ENCODE results near the gene TMEM106C. TPM values are rescaled to one million over a fixed set of nuclear protein-coding genes. Genes with fewer than 3 reads are reported as not detected.

The TMEM106C gene
- total and polyA plus RNA-seq, 2 of the 4 experiments (the other 2 are of a cell fraction): 72.1 to 74.6 TPM

GRCh38 chr12:47989666-47990065, 26.3 kb downstream of the TMEM106C start:
- Histone ChIP-seq H3K9me1 (ENCODE audit: insufficient read depth, low read length) (no peaks in the 10 kb centered on the region; the same call in 1 of the 2 replicates), H2BK120ac (ENCODE audit: low read depth, low read length) (no peak overlapping the region), H3K23ac (ENCODE audit: low read depth, low read length) (no peak overlapping the region), H3K9ac (ENCODE audit: low read depth, low read length) (no peak overlapping the region), H3K9me3 (ENCODE audit: control insufficient read depth, insufficient read depth, low read length) (no peaks in the 10 kb centered on the region), H2BK5ac (ENCODE audit: low read depth, low read length, poor library complexity, severe bottlenecking) (no peak overlapping the region), H4K5ac (ENCODE audit: low read depth, low read length) (no peak overlapping the region), H3K4me3 (ENCODE audit: insufficient read depth, low read depth, low read length) (no peak overlapping the region), H3K14ac (replicated peaks; ENCODE audit: low read depth, low read length) (no peak overlapping the region), H2BK15ac (ENCODE audit: low read depth, low read length) (no peak overlapping the region), H2AK5ac (ENCODE audit: low read depth, low read length) (no peak overlapping the region), H3K36me3 (ENCODE audit: control insufficient read depth, insufficient read depth, low read length) (no peaks in the 10 kb centered on the region), H3K4ac (ENCODE audit: low read depth, low read length) (no peak overlapping the region), H3K27ac (ENCODE audit: insufficient read depth, low read length) (no peak overlapping the region), H3K18ac (ENCODE audit: low read depth, low read length) (no peak overlapping the region), H3K79me1 (ENCODE audit: low read depth in 1 of 2, low read length in 2 of 2) (no peaks in the 10 kb centered on the region), H2AK9ac (replicated peaks; ENCODE audit: low read depth, low read length, poor library complexity) (no peak overlapping the region), H3K4me1 (ENCODE audit: control insufficient read depth, insufficient read depth, low read length) (no peaks in the 10 kb centered on the region; the same call in 1 of the 2 replicates), H2BK20ac (ENCODE audit: low read depth, low read length) (no peak overlapping the region), H3K27me3 (ENCODE audit: control insufficient read depth, insufficient read depth, low read length) (peaks cover 43% of the 10 kb centered on the region), H4K91ac (ENCODE audit: insufficient read depth, low read depth, low read length) (no peak overlapping the region), H4K8ac (ENCODE audit: low read depth in 2 of 2, low read length in 2 of 2) (no peak overlapping the region), H4K20me1 (ENCODE audit: insufficient read depth, low read length) (no peaks in the 10 kb centered on the region), H3K56ac (ENCODE audit: extremely low read depth, insufficient read depth, low read length) (no peak overlapping the region), H3K4me2 (ENCODE audit: low read depth, low read length) (no peak overlapping the region), H2AFZ (replicated peaks; ENCODE audit: low read length, poor library complexity) (no peak overlapping the region)
- no peak for DNase-seq
- POLR2A ChIA-PET (ENCODE audit: unreplicated experiment): no interaction called here
- intact Hi-C loops (cut with micrococcal nuclease) (no loop called here), dilution Hi-C loops (cut with HindIII; ENCODE audit: low sequenced_read_pairs, unreplicated experiment) (no loop called here), in situ Hi-C loops (cut with MboI; ENCODE audit: low sequenced_read_pairs) (no loop called here)
- TF ChIP-seq POLR2A (IDR thresholded peaks at IDR 0.05; ENCODE audit: low read depth, low read length) (no peak), MAZ (IDR thresholded peaks at IDR 0.05; ENCODE audit: borderline replicate concordance, low read depth, low read length) (no peak), CHD1 (IDR thresholded peaks at IDR 0.05; ENCODE audit: low read depth, low read length) (no peak), USF2 (IDR thresholded peaks at IDR 0.05; ENCODE audit: low read depth, low read length) (no peak), SMC3 (IDR thresholded peaks at IDR 0.05; ENCODE audit: low read depth, low read length) (no peak), RAD21 (IDR thresholded peaks at IDR 0.05; ENCODE audit: low read length) (no peak), CEBPB (IDR thresholded peaks at IDR 0.05; ENCODE audit: low read depth, low read length) (no peak), RFX5 (IDR thresholded peaks at IDR 0.05; ENCODE audit: low read depth, low read length) (no peak), CTCF (conservative IDR thresholded peaks at IDR 0.05; ENCODE audit: low read depth, low read length) (no peak), MXI1 (IDR thresholded peaks at IDR 0.05; ENCODE audit: borderline replicate concordance, low read depth, low read length) (no peak), ELK1 (IDR thresholded peaks at IDR 0.05; ENCODE audit: borderline replicate concordance, low read depth, low read length) (no peak), MAFK (IDR thresholded peaks at IDR 0.05; ENCODE audit: low read depth, low read length) (no peak), BHLHE40 (IDR thresholded peaks at IDR 0.05; ENCODE audit: low read depth, low read length) (no peak), NFE2L2 (IDR thresholded peaks at IDR 0.05; ENCODE audit: low read depth, low read length) (no peak), RCOR1 (IDR thresholded peaks at IDR 0.05; ENCODE audit: insufficient replicate concordance, low read length) (no peak)
- WGBS, 2 experiments (ENCODE audit: extremely low coverage in 2 of 2, insufficient read length in 1 of 2): 88% methylated on average over 4 of the region's 12 CpGs; no CpG with 5 or more reads in 1 of the 2 experiments
- CTCF ChIA-PET: no interaction called here
- BruUV-seq (replicated peaks): no TSS peak
- ATAC-seq (ENCODE audit: low read depth): no peak

Data from IMR-90 (cell line).